NOMO-1 (cell line): ENCODE data around the gene CYTL1.
A peak's percentile ranks its signal among the peaks of the same experiment; 100 is the strongest.
"Not testable (repeated sequence)": the region's sequence is repeated elsewhere in the genome, so short reads cannot be mapped to it uniquely, and the experiment has no call there.

ENCODE experiments used
- DNase-seq, 2 experiments: peaks; one replicate each; lab custom pipeline; 2025; ENCODE audit not compliant: unreplicated experiment in 2 of 2; lab: John Stamatoyannopoulos, UW

Gene CYTL1

DNA sequence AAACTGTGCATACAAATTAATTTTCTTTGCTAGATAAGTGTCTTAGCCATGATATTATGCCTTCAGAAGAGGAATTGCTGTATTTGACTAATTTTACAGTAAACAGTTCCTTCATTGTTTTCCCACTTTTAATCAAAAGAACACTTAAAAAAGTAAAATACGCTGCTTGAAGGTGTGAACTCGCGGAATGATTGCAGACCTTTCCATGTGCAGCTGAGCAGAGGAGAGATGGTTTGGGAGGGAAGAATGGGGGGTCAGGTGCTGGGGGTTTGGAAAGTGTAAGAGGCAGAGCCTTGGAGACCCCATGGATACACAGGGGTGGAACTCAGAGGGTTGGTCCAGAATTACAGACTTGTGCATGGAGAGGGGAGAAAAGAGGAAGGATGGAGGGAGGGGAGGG is 15.3 kb downstream of the CYTL1 start:
- DNase-seq: no peak

DNA sequence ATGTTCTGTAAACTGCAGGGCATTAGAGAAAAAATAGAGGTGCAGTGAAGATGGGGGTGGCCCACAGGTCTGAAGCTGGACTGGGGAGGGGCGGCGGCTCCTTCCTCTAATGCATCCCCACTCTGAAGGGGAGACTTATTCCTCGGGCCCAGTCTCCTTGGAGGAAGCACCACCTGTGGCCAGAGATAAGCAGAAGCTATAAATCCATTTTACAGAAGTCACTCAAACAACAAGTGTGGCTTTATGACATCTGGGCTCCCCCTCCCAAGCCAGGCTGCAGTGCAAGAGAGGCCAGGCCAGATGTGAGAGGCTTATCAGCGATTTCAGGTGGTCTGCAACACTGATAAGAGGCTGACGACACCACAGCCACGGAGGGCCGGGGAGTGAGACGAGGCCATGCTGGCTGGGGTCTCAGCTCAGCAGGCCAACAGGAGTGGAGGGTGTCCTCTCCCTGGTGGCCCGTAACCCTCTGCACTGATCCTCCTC is 15.8 kb downstream of the CYTL1 start:
- no peak for DNase-seq

DNA sequence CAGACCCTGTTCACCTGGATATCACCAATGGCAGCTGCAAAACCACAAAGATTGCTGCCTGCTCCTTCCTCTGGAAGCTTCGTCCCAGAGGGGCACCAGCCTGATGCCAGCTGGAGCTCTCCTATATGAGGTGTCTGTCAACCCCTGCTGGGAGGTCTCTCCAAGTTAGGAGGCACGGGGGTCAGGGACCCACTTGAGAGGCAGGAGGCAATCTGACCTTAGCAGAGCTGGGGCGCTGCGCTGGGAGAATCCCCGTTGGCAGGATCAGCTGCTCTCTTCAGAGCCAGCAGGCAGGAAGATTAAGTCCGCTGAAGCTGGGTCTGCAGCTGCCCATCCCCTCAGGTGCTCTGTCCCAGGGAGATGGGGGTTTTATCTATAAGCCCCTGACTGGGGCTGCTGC is 17.6 kb downstream of the CYTL1 start:
- DNase-seq: not testable (repeated sequence)

DNA sequence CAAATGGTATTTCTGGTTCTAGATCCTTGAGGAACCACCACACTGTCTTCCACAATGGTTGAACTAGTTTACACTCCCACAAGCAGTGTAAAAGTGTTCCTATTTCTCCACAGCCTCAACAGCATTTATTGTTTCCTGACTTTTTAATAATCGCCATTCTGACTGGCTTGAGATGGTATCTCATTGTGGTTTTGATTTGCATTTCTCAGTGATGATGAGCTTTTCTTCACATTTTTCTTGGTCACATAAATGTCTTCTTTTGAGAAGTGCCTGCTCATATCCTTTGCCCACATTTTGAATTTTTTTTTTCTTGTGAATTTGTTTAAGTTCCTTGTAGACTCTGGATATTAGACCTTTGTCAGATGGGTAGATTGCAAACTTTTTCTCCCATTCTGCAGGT is 22.3 kb downstream of the CYTL1 start:
- not testable (repeated sequence) for DNase-seq

DNA sequence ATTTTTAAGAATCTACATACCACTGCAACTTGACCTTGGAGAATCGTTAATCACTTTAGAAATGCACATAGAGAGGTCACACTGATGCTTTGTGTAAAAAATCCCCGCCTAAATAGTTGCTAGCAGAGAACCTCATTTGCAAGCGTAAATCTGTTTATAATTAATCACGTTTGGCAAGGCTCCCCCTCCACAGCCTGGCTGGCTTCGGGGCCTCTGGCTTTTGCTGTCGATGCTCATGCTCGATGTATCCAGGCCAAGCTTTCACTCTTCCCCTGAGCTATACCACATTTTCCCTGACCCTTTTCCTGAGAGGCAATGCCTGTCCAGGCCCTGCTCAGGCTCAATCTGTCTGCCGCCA is 23.4 kb downstream of the CYTL1 start:
- DNase-seq: no peak

DNA sequence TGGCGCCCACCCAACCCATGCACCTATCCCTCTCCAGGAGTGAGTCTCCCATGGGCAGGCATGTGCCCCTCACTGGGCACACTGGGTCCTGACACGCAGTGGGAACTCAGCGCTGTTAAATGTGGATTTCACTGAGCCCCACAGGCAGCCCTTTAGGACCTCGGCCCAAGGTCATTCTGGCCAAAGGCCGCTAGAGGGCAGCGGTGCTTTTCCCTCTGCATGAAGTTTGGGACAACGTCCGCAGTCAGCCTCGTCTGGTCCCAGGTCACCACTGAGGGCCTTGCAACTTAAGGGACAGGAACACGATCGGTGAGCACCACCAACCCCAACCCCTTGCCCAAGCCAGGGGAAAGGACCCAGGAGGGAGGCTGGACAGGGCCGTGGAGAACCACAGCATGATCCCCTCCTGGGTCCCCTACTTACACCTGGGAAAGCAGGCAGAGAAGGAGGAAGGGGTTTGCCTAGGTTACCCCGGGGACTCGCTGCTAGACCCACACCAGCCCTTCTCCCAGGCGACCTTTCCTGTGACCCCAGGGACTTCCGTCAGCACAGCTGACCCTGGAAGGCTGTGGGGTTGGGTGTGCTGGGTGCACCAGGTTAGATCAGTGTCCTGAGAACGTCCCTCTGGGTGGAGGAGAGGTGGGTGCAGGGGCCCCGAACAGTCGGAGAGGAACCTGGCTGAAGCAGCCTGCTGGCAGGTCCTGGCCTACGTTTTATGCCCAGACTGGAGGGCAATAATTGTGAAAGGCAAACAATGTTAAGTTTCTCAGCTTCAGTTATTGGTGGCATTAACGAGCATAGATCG is 24.0 kb downstream of the CYTL1 start:
- peak; percentile 9 to 38 for DNase-seq

DNA sequence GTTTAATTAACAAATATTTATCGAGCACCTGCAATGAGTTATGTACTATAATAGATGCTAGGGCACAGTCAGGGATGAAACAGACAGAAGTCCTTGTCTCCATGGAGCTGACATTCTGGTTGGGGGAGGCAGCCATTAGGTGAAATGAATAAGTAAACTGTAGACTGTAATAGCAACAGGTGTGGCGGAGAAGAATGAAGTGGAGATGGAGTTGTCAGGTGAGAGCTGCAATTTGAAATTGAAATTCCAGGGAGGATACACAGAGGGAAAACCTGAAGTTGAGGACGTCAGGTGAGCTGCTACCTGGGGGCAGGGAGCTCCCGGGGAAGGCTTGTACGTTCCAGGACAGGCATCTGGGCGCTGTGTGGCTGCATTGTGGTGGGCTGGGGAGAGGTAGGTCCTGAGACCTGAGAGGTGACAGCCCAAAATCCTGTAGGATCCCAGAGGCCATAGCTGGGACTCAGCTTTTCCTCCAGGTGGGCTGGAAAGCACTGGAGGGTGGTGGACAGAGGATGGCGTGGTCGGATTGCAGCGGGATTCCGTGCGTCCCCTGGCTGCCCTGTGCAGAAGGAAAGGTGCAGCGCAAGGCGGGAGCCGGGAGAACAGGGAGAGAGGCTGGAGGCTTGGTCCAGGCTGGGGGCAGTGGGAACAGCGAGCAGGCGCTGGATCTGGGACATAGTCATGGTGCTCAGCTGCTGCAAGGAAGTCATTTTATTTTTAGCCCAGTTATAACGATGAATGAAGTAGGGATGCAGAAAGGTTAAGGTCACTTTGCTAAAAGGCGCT is 24.8 kb downstream of the CYTL1 start:
- no peak for DNase-seq

DNA sequence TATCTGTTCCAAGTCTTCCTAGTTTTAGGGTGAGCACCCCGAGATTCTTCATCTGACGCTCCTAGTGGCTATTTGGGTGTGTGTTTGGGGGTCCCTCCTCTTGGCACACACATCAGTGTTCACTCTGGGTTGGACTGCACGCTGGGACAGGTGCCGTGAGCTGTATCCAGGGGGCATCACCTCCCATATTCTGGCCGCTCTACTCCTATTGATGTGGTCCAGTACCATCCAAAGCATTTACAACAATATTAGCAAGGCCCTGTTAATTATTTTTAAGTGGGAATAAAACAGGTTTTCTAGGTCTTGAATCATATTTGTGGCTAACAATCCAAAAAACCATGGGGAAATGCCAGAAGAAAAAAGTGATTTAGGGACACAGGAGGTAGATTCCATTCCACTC is 26.4 kb downstream of the CYTL1 start:
- DNase-seq: no peak

DNA sequence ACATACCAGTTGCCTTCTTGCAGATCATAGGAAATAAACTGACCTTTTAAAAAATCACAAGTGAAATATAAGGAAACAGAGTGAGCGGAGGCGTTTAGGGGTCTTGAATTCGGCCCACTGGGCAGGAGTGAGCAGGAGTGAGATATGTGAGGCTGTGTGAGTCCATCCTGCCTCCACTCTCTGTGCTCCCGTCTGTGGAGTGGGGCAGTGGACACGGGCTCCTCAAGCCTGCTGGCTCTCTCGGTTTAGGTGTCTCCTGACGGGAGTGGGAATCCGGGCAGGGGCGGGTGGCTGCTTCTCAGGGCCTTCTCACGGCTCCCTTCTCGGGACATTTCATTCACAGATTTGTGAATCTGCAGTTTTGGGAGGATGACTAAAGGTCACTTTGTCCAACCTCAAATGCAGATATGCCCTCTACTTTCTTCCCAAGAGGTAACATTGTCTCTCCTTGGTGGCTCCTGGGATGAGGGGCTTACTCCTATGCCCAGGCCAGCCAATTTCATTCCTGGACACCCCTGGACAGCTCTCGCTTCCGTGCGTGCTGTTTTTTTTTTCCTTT is 27.6 kb downstream of the CYTL1 start:
- DNase-seq: no peak

DNA sequence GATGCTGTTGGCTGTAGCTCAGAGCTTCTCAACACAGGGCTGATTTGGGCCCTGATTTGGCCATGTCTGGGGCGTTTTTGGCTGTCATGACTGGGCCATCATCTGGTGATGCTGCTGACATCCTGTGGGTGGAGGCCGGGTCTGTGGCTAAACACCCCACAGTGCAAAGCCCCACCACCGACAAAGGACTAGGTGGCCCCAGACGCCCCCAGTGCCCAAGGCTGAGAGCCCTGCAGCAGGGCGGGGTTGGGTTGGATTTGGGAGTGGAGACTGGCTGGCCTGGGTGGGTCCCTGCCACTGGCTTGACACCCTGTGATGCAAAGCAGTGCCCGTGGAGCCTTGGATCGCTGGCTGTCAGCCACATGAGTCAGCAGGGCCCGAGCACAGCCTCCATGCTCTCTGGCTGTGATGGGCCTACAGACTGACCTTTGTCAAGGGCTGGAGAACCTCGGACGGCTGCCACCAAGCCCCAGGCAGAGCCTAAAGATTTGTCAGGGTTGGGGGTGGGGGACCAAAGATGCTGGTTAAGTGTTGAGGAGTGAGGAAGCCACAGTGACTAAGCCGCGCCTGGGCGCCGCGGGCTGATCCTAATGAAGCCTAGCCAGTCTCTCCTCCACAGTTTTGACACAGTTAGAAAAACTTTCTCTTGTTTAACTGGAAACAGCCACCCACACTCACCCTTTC is 28.3 kb downstream of the CYTL1 start:
- DNase-seq: no peak

DNA sequence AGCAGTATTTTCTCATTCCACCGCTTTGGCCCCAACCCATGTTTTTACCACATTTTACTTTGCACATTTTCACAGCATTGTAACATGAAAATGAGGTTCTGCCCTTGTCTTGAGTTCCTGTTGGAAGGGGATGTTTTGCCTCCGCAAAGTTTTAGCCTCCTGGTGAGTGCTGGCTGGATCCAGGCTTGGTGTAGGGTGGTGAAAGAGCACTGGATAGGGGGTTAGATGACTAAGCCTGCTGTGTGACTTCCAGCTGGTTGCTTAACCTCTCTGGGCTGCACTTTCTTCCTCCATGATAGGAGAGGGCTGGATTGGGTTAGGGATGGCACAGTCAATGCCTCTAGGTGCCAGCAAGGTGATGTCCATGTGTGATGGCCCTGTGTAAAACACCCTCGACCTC is 28.9 kb downstream of the CYTL1 start:
- no peak for DNase-seq

DNA sequence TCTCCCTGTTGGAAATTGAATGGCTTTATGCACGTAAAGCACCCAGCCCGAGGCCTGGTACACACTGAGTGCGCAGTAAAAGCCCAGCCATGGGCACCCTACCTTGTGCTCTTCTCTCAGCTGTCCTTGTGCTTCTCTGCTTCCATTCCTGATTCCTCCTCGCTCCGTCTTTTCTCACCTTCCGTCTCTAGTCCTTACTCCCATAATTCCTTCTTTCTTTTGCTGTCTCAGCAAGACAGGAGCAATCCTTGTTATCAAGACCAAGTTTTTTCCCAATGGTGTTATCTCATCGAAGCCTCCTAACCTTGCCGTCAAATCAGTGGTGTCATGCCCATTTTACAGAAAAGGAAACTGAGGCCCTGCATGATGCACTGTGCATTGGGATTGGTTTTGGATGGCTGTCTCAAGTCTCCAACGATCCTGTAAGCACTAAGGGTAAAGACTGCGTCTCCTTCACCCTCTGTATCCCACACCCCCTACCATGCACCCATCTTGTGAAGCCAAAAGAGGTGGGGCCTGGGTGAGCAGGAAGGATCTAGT is 30.1 kb downstream of the CYTL1 start:
- DNase-seq: no peak

DNA sequence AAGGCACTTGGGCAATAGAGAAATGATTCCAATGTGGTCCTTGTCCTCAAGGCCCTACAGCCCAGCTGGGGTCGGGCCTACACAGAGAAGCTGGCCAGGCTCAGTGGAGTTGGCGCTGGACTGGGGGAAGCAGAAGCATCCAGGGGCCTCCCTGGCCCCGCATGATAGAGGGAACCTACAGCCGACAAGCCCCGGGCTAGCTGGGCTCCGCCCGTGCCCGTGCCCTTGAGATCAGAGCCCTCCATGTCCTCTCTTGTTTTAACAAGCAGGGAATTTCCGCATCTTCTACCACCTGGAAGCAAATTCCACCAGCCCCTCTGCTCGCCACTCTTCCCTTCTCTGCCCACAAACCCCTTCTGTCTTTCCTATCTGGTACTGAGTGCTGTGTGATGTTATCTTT is 31.6 kb downstream of the CYTL1 start:
- no peak for DNase-seq

DNA sequence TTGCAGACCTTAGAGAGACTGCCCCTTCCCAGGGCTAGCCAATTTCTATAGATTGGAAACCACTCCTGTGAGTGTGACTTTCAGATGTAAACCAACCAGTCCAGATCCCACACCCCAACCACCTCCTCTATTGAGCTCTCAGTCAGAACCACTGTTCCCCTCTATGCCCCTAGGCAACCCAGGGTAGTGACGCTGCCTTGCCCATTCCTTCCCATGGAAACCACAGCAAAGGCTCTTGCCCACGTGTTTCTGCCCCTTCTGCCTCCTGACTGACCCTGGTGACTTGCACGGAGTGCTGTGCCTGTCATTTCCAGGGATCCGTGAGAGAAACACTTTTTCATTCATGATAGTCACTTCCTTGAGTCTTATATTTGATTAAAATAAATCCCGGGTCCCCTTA is 32.4 kb downstream of the CYTL1 start:
- DNase-seq: no peak

DNA sequence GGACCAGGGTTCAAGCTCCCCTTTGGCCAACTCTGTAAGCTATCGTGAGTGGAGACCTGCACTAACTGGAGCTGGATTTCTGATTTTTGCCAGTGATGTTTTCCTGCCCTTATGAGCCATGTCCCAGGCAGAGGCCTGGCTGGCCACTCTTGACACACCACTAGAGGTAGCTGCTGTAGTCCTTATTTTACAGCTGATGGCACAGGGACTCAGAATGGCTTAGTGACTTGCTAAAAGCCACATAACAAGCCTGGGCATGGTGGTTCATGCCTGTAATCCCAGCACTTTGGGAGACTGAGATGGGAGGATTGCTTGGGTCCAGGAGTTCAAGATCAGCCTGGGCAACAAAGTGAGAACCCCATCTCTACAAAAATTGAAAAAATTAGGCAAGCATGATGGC is 33.4 kb downstream of the CYTL1 start:
- no peak for DNase-seq

DNA sequence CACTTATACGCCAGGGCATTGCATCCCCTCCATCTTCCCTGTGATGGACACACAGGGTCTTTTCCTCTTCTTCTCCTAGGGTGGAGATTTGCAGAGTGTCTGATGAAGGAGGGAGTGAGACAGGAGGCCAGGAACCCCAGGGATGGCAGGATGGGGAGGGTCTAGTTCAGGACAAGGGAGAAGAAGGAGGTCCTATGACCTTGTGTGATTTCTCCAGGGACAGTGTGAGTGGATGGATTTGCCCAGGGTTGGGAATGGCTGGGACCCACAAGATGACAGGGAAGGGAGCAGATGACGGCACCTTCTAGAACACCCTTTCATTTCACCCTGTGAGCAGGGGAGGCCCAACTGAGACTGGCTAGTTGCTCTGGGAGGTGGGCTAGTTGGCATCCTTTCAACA is 34.2 kb downstream of the CYTL1 start:
- DNase-seq: no peak

DNA sequence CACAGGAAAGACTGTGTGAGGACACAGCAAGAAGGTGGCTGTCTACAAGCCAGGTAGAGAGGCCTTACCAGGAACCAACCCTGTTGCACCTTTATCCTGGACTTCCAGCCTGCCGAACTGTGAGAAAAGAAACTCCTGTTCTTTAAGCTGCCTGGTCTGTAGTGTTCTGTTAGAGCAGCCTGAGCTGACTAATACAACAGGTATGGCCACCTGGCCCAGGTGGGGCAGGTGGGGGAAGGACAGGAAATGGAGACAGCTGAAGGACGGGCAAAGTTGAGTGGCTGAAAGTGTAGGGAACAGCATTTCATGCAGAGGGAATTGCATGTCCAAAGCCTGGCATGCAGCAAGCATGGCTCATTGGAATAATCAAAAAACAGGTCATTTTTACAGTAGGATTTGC is 35.1 kb downstream of the CYTL1 start:
- no peak for DNase-seq

DNA sequence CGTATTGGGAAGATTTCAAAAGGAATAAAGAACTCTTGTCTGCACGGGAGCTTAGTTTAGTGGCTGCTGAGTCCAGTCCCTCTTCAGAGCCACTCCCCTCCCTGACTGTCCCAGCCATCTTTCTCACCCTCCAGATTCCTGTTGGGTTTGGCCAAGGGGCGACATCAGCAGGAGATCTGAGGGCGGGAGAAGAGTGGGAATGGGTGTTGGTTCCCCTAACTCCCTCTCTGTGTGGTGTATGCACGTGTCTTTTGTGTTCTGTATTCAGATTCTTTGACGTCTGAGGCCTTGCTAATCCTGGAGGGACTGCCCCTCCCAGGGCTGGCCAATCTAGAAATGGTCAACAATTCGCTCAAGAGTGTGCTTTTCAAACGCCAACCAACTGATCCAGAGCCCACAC is 37.4 kb downstream of the CYTL1 start:
- no peak for DNase-seq

DNA sequence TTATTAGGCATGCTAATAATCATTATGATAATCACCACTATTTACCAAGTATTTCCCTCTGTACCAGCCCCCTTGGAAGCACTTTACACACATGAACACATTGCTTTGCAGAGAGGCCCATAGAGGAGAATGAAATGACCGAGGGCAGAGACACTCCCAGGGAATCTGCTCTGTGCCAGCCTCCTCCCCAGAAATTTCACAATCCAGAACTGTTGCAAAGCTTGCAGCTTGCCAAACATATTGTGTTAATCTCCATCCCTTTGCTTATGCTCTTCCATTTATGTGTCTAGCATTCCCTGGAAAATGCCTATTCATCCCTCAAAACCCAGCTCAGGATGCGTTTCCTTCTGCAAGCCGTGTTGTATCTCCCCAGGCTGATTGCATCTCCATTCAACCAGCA is 37.8 kb downstream of the CYTL1 start:
- no peak for DNase-seq

DNA sequence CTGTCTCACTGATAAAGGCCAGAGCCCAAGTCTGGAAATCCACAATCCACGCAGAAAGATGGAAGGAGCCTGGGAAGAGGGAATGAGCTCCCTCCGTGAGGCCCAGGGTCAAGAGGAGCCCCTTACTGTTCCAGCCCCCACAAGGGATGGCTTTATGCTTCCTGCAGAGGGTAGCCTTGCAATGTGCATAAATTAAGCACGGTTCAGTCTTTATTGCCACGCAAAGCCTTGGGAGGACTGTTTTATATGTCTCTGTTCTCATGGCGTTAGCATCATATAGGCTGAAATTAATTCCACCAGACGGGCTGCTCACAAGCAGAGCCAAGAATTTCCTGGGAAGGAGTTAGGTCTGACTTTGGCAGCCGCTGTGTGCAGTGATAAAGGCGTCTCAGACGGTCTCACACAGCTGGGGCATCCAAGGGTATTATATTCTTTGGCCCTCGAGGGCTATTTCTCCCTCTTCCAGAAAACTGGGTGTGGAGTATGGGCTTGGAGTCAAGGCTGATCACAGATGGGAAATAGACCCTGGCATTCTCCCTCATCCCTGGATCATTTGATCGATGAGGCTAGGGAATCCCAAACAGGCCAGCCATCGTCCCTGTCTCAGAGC is 38.5 kb downstream of the CYTL1 start:
- DNase-seq: no peak

DNA sequence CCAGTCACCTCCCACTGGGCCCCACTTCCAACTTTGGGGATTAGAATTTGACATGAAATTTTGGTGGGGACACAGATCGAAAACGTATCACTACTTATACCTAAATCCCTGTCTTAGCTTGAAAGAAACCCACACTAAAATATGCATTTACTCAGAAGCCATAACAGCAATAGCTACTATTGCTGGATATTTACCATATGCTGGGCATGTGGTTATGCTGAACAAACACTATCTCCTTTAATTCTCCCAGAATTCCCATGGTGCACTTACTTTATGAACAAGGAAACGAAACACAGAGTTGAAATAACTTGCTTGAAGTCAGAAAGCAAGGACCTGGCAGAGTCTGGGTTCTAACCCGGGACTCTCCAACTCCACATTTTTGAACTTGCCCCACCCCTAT is 39.3 kb downstream of the CYTL1 start:
- DNase-seq: no peak
